HG02981 (cell line): Measurements from ENCODE around the gene ZNF460.

Source experiments
- ATAC-seq: cut with Tn5 transposase; IDR thresholded peaks from one replicate; pipeline ENCODE4 v1.9.1; 2021; ENCODE audit warnings: mild to moderate bottlenecking, moderate library complexity; ENCODE audit not compliant: unreplicated experiment

ZNF460 gene

GRCh38 chr19:57338877-57339276, 58.6 kb downstream of the ZNF460 start:
- no peak for ATAC-seq

- ATAC-seq: no peak
These were observed 62.3 kb downstream of the ZNF460 start for GRCh38 chr19:57342582-57342981.
